ENCODE data around the gene CRYBG3.

CRYBG3 gene

GRCh38 chr3:97831140-97831539 is 9.3 kb downstream of the CRYBG3 start:
- TF ChIP-seq POLR2AphosphoS5 (IDR thresholded peaks at IDR 0.05; ENCODE audit: low read depth, low read length) (no peak), SIN3A (IDR thresholded peaks at IDR 0.05; ENCODE audit: borderline replicate concordance, insufficient read depth, low read length) (no peak), TAF1 (IDR thresholded peaks at IDR 0.05; ENCODE audit: borderline replicate concordance, insufficient read depth, low read length) (no peak), FOXP2 (optimal IDR thresholded peaks at IDR 0.05; ENCODE audit: borderline replicate concordance, extremely low read depth, extremely low read length, insufficient read depth) (no peak), REST (IDR thresholded peaks at IDR 0.05; ENCODE audit: insufficient read depth in 1 of 2, low read depth in 2 of 2, low read length in 2 of 2) (no peak)

- TF ChIP-seq POLR2AphosphoS5 (IDR thresholded peaks at IDR 0.05; ENCODE audit: low read depth, low read length) (no peak), REST (IDR thresholded peaks at IDR 0.05; ENCODE audit: insufficient read depth in 1 of 2, low read depth in 2 of 2, low read length in 2 of 2) (no peak), TAF1 (IDR thresholded peaks at IDR 0.05; ENCODE audit: borderline replicate concordance, insufficient read depth, low read length) (no peak)
These were observed 13.9 kb downstream of the CRYBG3 start for GRCh38 chr3:97835761-97836160.

- TF ChIP-seq FOXP2 (optimal IDR thresholded peaks at IDR 0.05; ENCODE audit: borderline replicate concordance, extremely low read depth, extremely low read length, insufficient read depth), result no peak
- no peak for TF ChIP-seq TAF1 (IDR thresholded peaks at IDR 0.05; ENCODE audit: borderline replicate concordance, insufficient read depth, low read length)
- TF ChIP-seq SIN3A (IDR thresholded peaks at IDR 0.05; ENCODE audit: borderline replicate concordance, insufficient read depth, low read length), result no peak
- TF ChIP-seq REST (IDR thresholded peaks at IDR 0.05; ENCODE audit: insufficient read depth in 1 of 2, low read depth in 2 of 2, low read length in 2 of 2), result no peak
- TF ChIP-seq POLR2AphosphoS5 (IDR thresholded peaks at IDR 0.05; ENCODE audit: low read depth, low read length), result no peak
These were observed 16.6 kb downstream of the CRYBG3 start for GRCh38 chr3:97838393-97838792.

- TF ChIP-seq TAF1 (IDR thresholded peaks at IDR 0.05; ENCODE audit: borderline replicate concordance, insufficient read depth, low read length), result no peak
- no peak for TF ChIP-seq POLR2AphosphoS5 (IDR thresholded peaks at IDR 0.05; ENCODE audit: low read depth, low read length)
- no peak for TF ChIP-seq SIN3A (IDR thresholded peaks at IDR 0.05; ENCODE audit: borderline replicate concordance, insufficient read depth, low read length)
- no peak for TF ChIP-seq FOXP2 (optimal IDR thresholded peaks at IDR 0.05; ENCODE audit: borderline replicate concordance, extremely low read depth, extremely low read length, insufficient read depth)
- TF ChIP-seq REST (IDR thresholded peaks at IDR 0.05; ENCODE audit: insufficient read depth in 1 of 2, low read depth in 2 of 2, low read length in 2 of 2), result no peak
These were observed 18.1 kb downstream of the CRYBG3 start for GRCh38 chr3:97839944-97840343.

GRCh38 chr3:97841304-97841703 is 19.5 kb downstream of the CRYBG3 start:
- TF ChIP-seq TAF1 (IDR thresholded peaks at IDR 0.05; ENCODE audit: borderline replicate concordance, insufficient read depth, low read length) (no peak), POLR2AphosphoS5 (IDR thresholded peaks at IDR 0.05; ENCODE audit: low read depth, low read length) (no peak), REST (IDR thresholded peaks at IDR 0.05; ENCODE audit: insufficient read depth in 1 of 2, low read depth in 2 of 2, low read length in 2 of 2) (no peak), SIN3A (IDR thresholded peaks at IDR 0.05; ENCODE audit: borderline replicate concordance, insufficient read depth, low read length) (no peak), FOXP2 (optimal IDR thresholded peaks at IDR 0.05; ENCODE audit: borderline replicate concordance, extremely low read depth, extremely low read length, insufficient read depth) (no peak)
